IMR-90 (cell line): ENCODE results near the gene SYAP1. TPM values are rescaled to one million over a fixed set of nuclear protein-coding genes. Genes with fewer than 3 reads are reported as not detected.

ENCODE experiments used
- ATAC-seq: fragments of 200-7000 bp; cut with Tn5 transposase; 2 replicates; pipeline ENCODE4 v1.9.1; 2020; ENCODE audit warnings: low read depth, mild to moderate bottlenecking, moderate library complexity
- BruUV-seq: library from RNA; stranded (reverse); fragments of 400-500 nt; replicated peaks from 2 replicates; lab custom pipeline; 2021; lab: Mats Ljungman, UMichigan
- CTCF ChIA-PET: fragments of 300-600 bp; formaldehyde crosslinking; extraction: SDS; loops from one replicate; lab custom pipeline; 2021; ENCODE audit warnings: antibody characterized with exemption; lab: Yijun Ruan, JAX
- POLR2A ChIA-PET: fragments of 300-600 bp; sonication (Branson Sonifier 250); formaldehyde crosslinking; loops from one replicate; lab custom pipeline; 2022; ENCODE audit warnings: antibody characterized with exemption; ENCODE audit not compliant: unreplicated experiment; lab: Charles Lee
- DNase-seq: peaks from one replicate; pipeline ENCODE4 v3.0.0; 2013
- H2AFZ ChIP-seq: replicated peaks from 2 replicates; pipeline ENCODE3; 2013; ENCODE audit warnings: low read length, mild to moderate bottlenecking; ENCODE audit not compliant: poor library complexity
- H2AK5ac ChIP-seq: 2 replicates; pipeline ENCODE4 v1.6.1; 2013; ENCODE audit warnings: low read depth, low read length, inconsistent platforms
- H2AK9ac ChIP-seq: replicated peaks from 2 replicates; pipeline ENCODE3; 2013; ENCODE audit warnings: mild to moderate bottlenecking, low read depth, low read length, moderate library complexity; ENCODE audit not compliant: poor library complexity
- H2BK120ac ChIP-seq: 2 replicates; pipeline ENCODE4 v1.6.1; 2013; ENCODE audit warnings: low read depth, low read length, inconsistent platforms
- H2BK15ac ChIP-seq: 3 replicates; pipeline ENCODE4 v1.6.1; 2013; ENCODE audit warnings: low read depth, low read length, inconsistent platforms
- H2BK20ac ChIP-seq: 2 replicates; pipeline ENCODE4 v1.6.1; 2013; ENCODE audit warnings: low read depth, mild to moderate bottlenecking, inconsistent platforms, low read length, moderate library complexity
- H2BK5ac ChIP-seq: 2 replicates; pipeline ENCODE4 v1.6.1; 2013; ENCODE audit warnings: mild to moderate bottlenecking, low read depth, low read length, inconsistent platforms; ENCODE audit not compliant: poor library complexity, severe bottlenecking
- H3K14ac ChIP-seq: replicated peaks from 2 replicates; pipeline ENCODE4 v1.6.1; 2013; ENCODE audit warnings: low read depth, low read length, inconsistent platforms
- H3K18ac ChIP-seq: 2 replicates; pipeline ENCODE4 v1.6.1; 2013; ENCODE audit warnings: low read depth, low read length, control low read depth
- H3K23ac ChIP-seq: 2 replicates; pipeline ENCODE4 v1.6.1; 2013; ENCODE audit warnings: low read depth, low read length, inconsistent platforms
- H3K27ac ChIP-seq: 2 replicates; pipeline ENCODE4 v1.5.1; 2013; ENCODE audit warnings: mild to moderate bottlenecking, control low read depth, low read length; ENCODE audit not compliant: insufficient read depth
- H3K27me3 ChIP-seq: 2 replicates; pipeline ENCODE4 v1.6.1; 2013; ENCODE audit warnings: low read length; ENCODE audit not compliant: control insufficient read depth, insufficient read depth
- H3K36me3 ChIP-seq: 2 replicates; pipeline ENCODE4 v1.6.1; 2013; ENCODE audit warnings: low read length, mixed read lengths; ENCODE audit not compliant: control insufficient read depth, insufficient read depth
- H3K4ac ChIP-seq: 2 replicates; pipeline ENCODE4 v1.6.1; 2013; ENCODE audit warnings: low read depth, low read length, inconsistent platforms
- H3K4me1 ChIP-seq: 2 replicates; pipeline ENCODE4 v1.6.1; 2013; ENCODE audit warnings: low read length, mixed read lengths; ENCODE audit not compliant: control insufficient read depth, insufficient read depth
- H3K4me2 ChIP-seq: 2 replicates; pipeline ENCODE4 v1.6.1; 2013; ENCODE audit warnings: low read depth, mild to moderate bottlenecking, control low read depth, low read length, moderate library complexity
- H3K4me3 ChIP-seq: 2 replicates; pipeline ENCODE4 v1.5.1; 2013; ENCODE audit warnings: low read depth, mild to moderate bottlenecking, control low read depth, low read length, moderate library complexity; ENCODE audit not compliant: insufficient read depth
- H3K56ac ChIP-seq: 2 replicates; pipeline ENCODE4 v1.6.1; 2013; ENCODE audit warnings: low read length, inconsistent platforms; ENCODE audit not compliant: insufficient read depth; ENCODE audit errors: extremely low read depth
- H3K79me1 ChIP-seq, 2 experiments: 2 replicates each; pipeline ENCODE4 v1.6.1; 2013; ENCODE audit warnings: low read length in 2 of 2, inconsistent platforms in 1 of 2, low read depth in 1 of 2
- H3K9ac ChIP-seq: 2 replicates; pipeline ENCODE4 v1.6.1; 2013; ENCODE audit warnings: low read depth, low read length, control low read depth
- H3K9me1 ChIP-seq: 2 replicates; pipeline ENCODE4 v1.6.1; 2013; ENCODE audit warnings: low read length, inconsistent platforms; ENCODE audit not compliant: insufficient read depth
- H3K9me3 ChIP-seq: 2 replicates; pipeline ENCODE4 v1.6.1; 2013; ENCODE audit warnings: low read length; ENCODE audit not compliant: control insufficient read depth, insufficient read depth
- H4K20me1 ChIP-seq: 2 replicates; pipeline ENCODE4 v1.6.1; 2013; ENCODE audit warnings: low read length, inconsistent platforms; ENCODE audit not compliant: insufficient read depth
- H4K5ac ChIP-seq: 2 replicates; pipeline ENCODE4 v1.6.1; 2013; ENCODE audit warnings: mild to moderate bottlenecking, low read depth, low read length, control low read depth
- H4K8ac ChIP-seq, 2 experiments: 2 replicates each; pipeline ENCODE4 v1.6.1; 2013; ENCODE audit warnings: low read depth in 2 of 2, low read length in 2 of 2, control low read depth in 1 of 2, inconsistent platforms in 1 of 2
- H4K91ac ChIP-seq: 2 replicates; pipeline ENCODE4 v1.6.1; 2013; ENCODE audit warnings: low read depth, low read length, inconsistent platforms; ENCODE audit not compliant: insufficient read depth
- CEBPB ChIP-seq: IDR thresholded peaks from 2 replicates; pipeline ENCODE4 v1.6.1; 2012; ENCODE audit warnings: low read depth, low read length, improper control_type of control experiment
- CHD1 ChIP-seq: IDR thresholded peaks from 2 replicates; pipeline ENCODE4 v1.6.1; 2012; ENCODE audit warnings: low read depth, low read length, improper control_type of control experiment
- ELK1 ChIP-seq: fragments of 150-350 bp; IDR thresholded peaks from 2 replicates; pipeline ENCODE4 v1.6.1; 2016; ENCODE audit warnings: low read depth, mild to moderate bottlenecking, low read length, moderate library complexity, borderline replicate concordance
- FOS ChIP-seq: fragments of 150-350 bp; IDR thresholded peaks from 2 replicates; pipeline ENCODE4 v1.6.1; 2016; ENCODE audit warnings: low read depth, low read length
- MAZ ChIP-seq: IDR thresholded peaks from 2 replicates; pipeline ENCODE4 v1.6.1; 2012; ENCODE audit warnings: low read depth, mild to moderate bottlenecking, low read length, improper control_type of control experiment, moderate library complexity, borderline replicate concordance
- POLR2A ChIP-seq: IDR thresholded peaks from 2 replicates; pipeline ENCODE4 v1.6.1; 2012; ENCODE audit warnings: mild to moderate bottlenecking, low read depth, low read length
- RAD21 ChIP-seq: IDR thresholded peaks from 2 replicates; pipeline ENCODE4 v1.6.1; 2012; ENCODE audit warnings: low read length, improper control_type of control experiment
- RCOR1 ChIP-seq: IDR thresholded peaks from 2 replicates; pipeline ENCODE4 v1.6.1; 2012; ENCODE audit warnings: mild to moderate bottlenecking, low read length, improper control_type of control experiment; ENCODE audit not compliant: insufficient replicate concordance
- SMC3 ChIP-seq: fragments of 150-350 bp; IDR thresholded peaks from 2 replicates; pipeline ENCODE4 v1.6.1; 2016; ENCODE audit warnings: low read depth, mild to moderate bottlenecking, antibody characterized with exemption, low read length, moderate library complexity
- USF2 ChIP-seq: fragments of 150-350 bp; IDR thresholded peaks from 2 replicates; pipeline ENCODE4 v1.6.1; 2017; ENCODE audit warnings: mild to moderate bottlenecking, antibody characterized with exemption, low read length, low read depth
- WGBS, 2 experiments: methylation state at CpG; one replicate each; pipeline versions ENCODE4 v1.1.5 to v1.1.7; 2013; ENCODE audit warnings: missing lambda C conversion rate in 2 of 2; ENCODE audit not compliant: insufficient read length in 1 of 2; ENCODE audit errors: extremely low coverage in 2 of 2; 5-methylcytosine and 5-hydroxymethylcytosine counted together
- dilution Hi-C: fragments of 300-500 bp; cut with HindIII; formaldehyde crosslinking; loops from one replicate; pipeline ENCODE4 v1.14.3; 2018; ENCODE audit warnings: low sequenced_read_pairs; ENCODE audit not compliant: unreplicated experiment
- in situ Hi-C: fragments of 300-500 bp; cut with MboI; formaldehyde crosslinking; loops from 3 replicates; pipeline ENCODE4 v1.14.3; 2019; ENCODE audit warnings: low sequenced_read_pairs, inconsistent platforms, mixed read lengths
- intact Hi-C: fragments of 100-400 bp; cut with micrococcal nuclease; formaldehyde crosslinking; loops from 2 replicates; pipeline ENCODE4 v1.10.0; 2022
- polyA plus RNA-seq, 3 experiments: library from polyadenylated mRNA; depleted of rRNA; stranded (reverse); fragments of >200 nt; gene quantifications; 2 replicates each; pipeline ENCODE4 v1.2.3, GENCODE V29; 2012; ENCODE audit warnings: low replicate concordance in 1 of 3
- total RNA-seq: library from RNA; depleted of rRNA; stranded (reverse); fragments of >200 nt; gene quantifications from 2 replicates; pipeline ENCODE4 v1.2.3, GENCODE V29; 2012

SYAP1 gene
- total and polyA plus RNA-seq, 2 of the 4 experiments (the other 2 are of a cell fraction) = 17.7 to 35.0 TPM

- no peak overlapping the region for H3K18ac ChIP-seq
Measured at GRCh38 chrX:16762579-16762978, 43.2 kb downstream of the SYAP1 start.

More at GRCh38 chrX:16762579-16762978, 43.2 kb downstream of the SYAP1 start:
- no peak overlapping the region for H4K5ac ChIP-seq
- no peak overlapping the region for H2BK5ac ChIP-seq
- no peak overlapping the region for H3K4ac ChIP-seq
- ATAC-seq (no peak), DNase-seq (no peak)
- no peak overlapping the region for H3K9ac ChIP-seq
- H4K8ac ChIP-seq = no peak overlapping the region
- H3K9me3 ChIP-seq = no peaks in the 10 kb centered on the region
- H4K91ac ChIP-seq = no peak overlapping the region
- H3K56ac ChIP-seq = no peak overlapping the region
- no peak overlapping the region for H2AK9ac ChIP-seq
- H3K79me1 ChIP-seq = no peaks in the 10 kb centered on the region
- no peaks in the 10 kb centered on the region for H4K20me1 ChIP-seq
- H2BK120ac ChIP-seq = no peak overlapping the region
- H3K4me1 ChIP-seq = no peaks in the 10 kb centered on the region
- dilution Hi-C loops (no loop called here), intact Hi-C loops (loop anchor here (1.0 kb wide), 1 partner anchor 9 kb away; no protein-coding TSS in a partner anchor), in situ Hi-C loops (no loop called here)
- no peak overlapping the region for H2AK5ac ChIP-seq
- no peaks in the 10 kb centered on the region; the same call in 1 of the 2 replicates for H3K27me3 ChIP-seq
- no peaks in the 10 kb centered on the region for H3K9me1 ChIP-seq
- no CpG with 5 or more reads among the region's 1 CpG for WGBS, 2 experiments
- H3K36me3 ChIP-seq = peaks cover 15% of the 10 kb centered on the region
- H2BK20ac ChIP-seq = no peak overlapping the region
- CTCF ChIA-PET = no interaction called here
- H3K14ac ChIP-seq = no peak overlapping the region
- TF ChIP-seq FOS (no peak), RAD21 (no peak), MAZ (no peak), CEBPB (no peak), ELK1 (no peak), SMC3 (no peak), POLR2A (no peak), USF2 (no peak), RCOR1 (no peak), CHD1 (no peak)
- H3K23ac ChIP-seq = no peak overlapping the region
- no TSS peak for BruUV-seq
- no peak overlapping the region for H2BK15ac ChIP-seq
- no peak overlapping the region for H3K4me2 ChIP-seq
- POLR2A ChIA-PET = no interaction called here
- no peak overlapping the region for H3K27ac ChIP-seq
- H2AFZ ChIP-seq = no peak overlapping the region
- no peak overlapping the region for H3K4me3 ChIP-seq
